H1 (cell line): Measurements from ENCODE around the gene B3GLCT. TPM values are rescaled to one million over a fixed set of nuclear protein-coding genes. Genes with fewer than 3 reads are reported as not detected.
"Not testable (repeated sequence)": the region's sequence is repeated elsewhere in the genome, so short reads cannot be mapped to it uniquely, and the experiment has no call there.

ENCODE experiments used
- CTCF ChIA-PET: fragments of 300-600 bp; sonication (Branson Sonifier 250); formaldehyde crosslinking; loops from one replicate; lab custom pipeline; 2021; ENCODE audit not compliant: partially characterized antibody; lab: Charles Lee
- POLR2A ChIA-PET: fragments of 300-600 bp; sonication (Branson Sonifier 250); formaldehyde crosslinking; loops from one replicate; lab custom pipeline; 2021; ENCODE audit warnings: inconsistent platforms; ENCODE audit not compliant: partially characterized antibody; lab: Charles Lee
- DNase-seq, 2 experiments: peaks; one replicate each; pipeline versions ENCODE4 v3.0.0 to v3.0.0-alpha.2; 2010 to 2022; ENCODE audit warnings: low spot score in 2 of 2, low read depth in 1 of 2, mixed read lengths in 1 of 2
- FAIRE-seq: peaks from 2 replicates; lab custom pipeline; 2011; peaks lifted over from hg19 to GRCh38; lab: Jason Lieb, UNC
- H2AFZ ChIP-seq: 2 replicates; pipeline ENCODE4 v1.8.1; 2012; ENCODE audit warnings: low read length, inconsistent platforms
- H2AK5ac ChIP-seq: 2 replicates; pipeline ENCODE4 v1.6.1; 2013; ENCODE audit warnings: low read depth, low read length
- H2BK120ac ChIP-seq: replicated peaks from 2 replicates; pipeline ENCODE3; 2013; ENCODE audit warnings: low read depth, low read length, inconsistent platforms
- H2BK12ac ChIP-seq: 2 replicates; pipeline ENCODE4 v1.6.1; 2013; ENCODE audit warnings: low read depth, low read length
- H2BK15ac ChIP-seq: 2 replicates; pipeline ENCODE4 v1.6.1; 2013; ENCODE audit warnings: low read length
- H2BK20ac ChIP-seq: 2 replicates; pipeline ENCODE4 v1.6.1; 2013; ENCODE audit warnings: low read length
- H2BK5ac ChIP-seq: 2 replicates; pipeline ENCODE4 v1.6.1; 2013; ENCODE audit warnings: low read depth, low read length
- H3K14ac ChIP-seq: 2 replicates; pipeline ENCODE4 v1.6.1; 2013; ENCODE audit warnings: inconsistent platforms; ENCODE audit not compliant: insufficient read length
- H3K18ac ChIP-seq: 2 replicates; pipeline ENCODE4 v1.6.1; 2013; ENCODE audit warnings: low read length; ENCODE audit errors: extremely low read depth
- H3K23ac ChIP-seq: 2 replicates; pipeline ENCODE4 v1.6.1; 2013; ENCODE audit warnings: inconsistent platforms; ENCODE audit not compliant: insufficient read length
- H3K23me2 ChIP-seq: 2 replicates; pipeline ENCODE4 v1.6.1; 2013; ENCODE audit warnings: low read depth, low read length
- H3K27ac ChIP-seq: 2 replicates; pipeline ENCODE4 v1.6.1; 2011; ENCODE audit warnings: low read depth, low read length, inconsistent platforms
- H3K27me3 ChIP-seq, 4 experiments: replicated peaks in 1 of 4; 1 replicate in 1 of 4; 2 replicates in 3 of 4; pipeline versions ENCODE4 v1.6.1 to v1.8.1; 2011 to 2013; ENCODE audit warnings: low read length in 3 of 4, mild to moderate bottlenecking in 3 of 4, inconsistent platforms in 2 of 4, mixed read lengths in 2 of 4, moderate library complexity in 1 of 4; ENCODE audit not compliant: control insufficient read depth in 3 of 4, insufficient read depth in 3 of 4; ENCODE audit errors: extremely low read depth in 1 of 4
- H3K36me3 ChIP-seq, 4 experiments: 2 replicates each; pipeline versions ENCODE4 v1.6.1 to v1.8.1; 2011 to 2013; ENCODE audit warnings: mild to moderate bottlenecking in 4 of 4, low read length in 3 of 4, moderate library complexity in 2 of 4, control low read depth in 1 of 4, inconsistent platforms in 1 of 4; ENCODE audit not compliant: insufficient read depth in 4 of 4, control insufficient read depth in 2 of 4
- H3K4ac ChIP-seq: replicated peaks from 2 replicates; pipeline ENCODE3; 2013; ENCODE audit warnings: low read length, low read depth, mixed read lengths, inconsistent platforms; ENCODE audit not compliant: insufficient read length
- H3K4me1 ChIP-seq, 4 experiments: replicated peaks in 1 of 4; 1 replicate in 1 of 4; 2 replicates in 3 of 4; pipeline versions ENCODE4 v1.6.1 to v1.8.1; 2011 to 2013; ENCODE audit warnings: low read length in 3 of 4, inconsistent platforms in 2 of 4, mixed read lengths in 1 of 4; ENCODE audit not compliant: insufficient read depth in 4 of 4, control insufficient read depth in 3 of 4
- H3K4me2 ChIP-seq, 2 experiments: 2 replicates each; pipeline versions ENCODE4 v1.6.1 to v1.8.1; 2011 to 2013; ENCODE audit warnings: low read depth in 2 of 2, low read length in 2 of 2, control low read depth in 1 of 2, inconsistent platforms in 1 of 2, mild to moderate bottlenecking in 1 of 2; ENCODE audit not compliant: insufficient read depth in 1 of 2
- H3K4me3 ChIP-seq, 4 experiments: fragments of 200-600, 300-600 bp in 1 of 4; sonication (generic), shearing (Covaris generic), sonication (Bioruptor Twin) in 1 of 4; 2 replicates each; pipeline versions ENCODE4 v1.5.1 to v1.8.1; 2011 to 2016; ENCODE audit warnings: low read length in 4 of 4, low read depth in 3 of 4, control low read depth in 2 of 4, inconsistent platforms in 2 of 4, mild to moderate bottlenecking in 2 of 4, mixed read lengths in 1 of 4, moderate library complexity in 1 of 4; ENCODE audit not compliant: insufficient read depth in 2 of 4; ENCODE audit errors: extremely low read depth in 1 of 4
- H3K56ac ChIP-seq: replicated peaks from 2 replicates; pipeline ENCODE3; 2013; ENCODE audit warnings: low read depth, mild to moderate bottlenecking, mixed read lengths, low read length, inconsistent platforms; ENCODE audit not compliant: insufficient read length
- H3K79me1 ChIP-seq: 2 replicates; pipeline ENCODE4 v1.6.1; 2013; ENCODE audit warnings: low read depth, low read length, control low read depth
- H3K79me2 ChIP-seq, 2 experiments: 2 replicates each; pipeline versions ENCODE4 v1.6.1 to v1.8.1; 2012 to 2013; ENCODE audit warnings: low read length in 2 of 2, mild to moderate bottlenecking in 2 of 2, inconsistent platforms in 1 of 2; ENCODE audit not compliant: insufficient read depth in 2 of 2, control insufficient read depth in 1 of 2
- H3K9ac ChIP-seq, 4 experiments: replicated peaks in 1 of 4; 1 replicate in 1 of 4; 2 replicates in 3 of 4; pipeline versions ENCODE4 v1.6.1 to v1.8.1; 2011 to 2013; ENCODE audit warnings: low read depth in 3 of 4, low read length in 3 of 4, control low read depth in 2 of 4, mild to moderate bottlenecking in 2 of 4, moderate library complexity in 2 of 4, inconsistent platforms in 1 of 4; ENCODE audit errors: extremely low read depth in 1 of 4
- H3K9me3 ChIP-seq, 2 experiments: 2 replicates each; pipeline versions ENCODE4 v1.6.1 to v1.8.1; 2012 to 2013; ENCODE audit warnings: mild to moderate bottlenecking in 2 of 2, moderate library complexity in 2 of 2, control low read depth in 1 of 2, inconsistent platforms in 1 of 2, low read depth in 1 of 2, low read length in 1 of 2, mixed read lengths in 1 of 2; ENCODE audit not compliant: insufficient read depth in 2 of 2
- H4K20me1 ChIP-seq, 2 experiments: replicated peaks in 1 of 2; 2 replicates each; pipeline versions ENCODE3 to v1.8.1; 2011 to 2013; ENCODE audit warnings: inconsistent platforms in 2 of 2, low read length in 2 of 2, mild to moderate bottlenecking in 1 of 2; ENCODE audit not compliant: insufficient read depth in 2 of 2, control insufficient read depth in 1 of 2
- H4K5ac ChIP-seq: 2 replicates; pipeline ENCODE4 v1.6.1; 2013; ENCODE audit warnings: low read length, low read depth, mixed read lengths, inconsistent platforms; ENCODE audit not compliant: insufficient read length
- H4K8ac ChIP-seq: 2 replicates; pipeline ENCODE4 v1.8.0; 2013; ENCODE audit warnings: mild to moderate bottlenecking, moderate library complexity, low read length, inconsistent platforms; ENCODE audit not compliant: insufficient read depth; ENCODE audit errors: extremely low read depth
- H4K91ac ChIP-seq: replicated peaks from 2 replicates; pipeline ENCODE3; 2013; ENCODE audit warnings: low read length, mixed read lengths, inconsistent platforms; ENCODE audit not compliant: insufficient read length
- WGBS, 2 experiments: shearing (Covaris generic) in 1 of 2; methylation state at CpG; one replicate each; pipeline versions ENCODE4 v1.1.6 to v1.1.7; 2013 to 2015; ENCODE audit warnings: low lambda C conversion rate in 2 of 2, mixed read lengths in 2 of 2, inconsistent platforms in 1 of 2, low coverage in 1 of 2, missing lambda C conversion rate in 1 of 2; ENCODE audit not compliant: insufficient replicate concordance in 2 of 2, insufficient coverage in 1 of 2, insufficient read length in 1 of 2; ENCODE audit errors: extremely low coverage in 1 of 2, missing lambda C conversion rate in 1 of 2; 5-methylcytosine and 5-hydroxymethylcytosine counted together
- polyA plus RNA-seq, 7 experiments: library from polyadenylated mRNA; depleted of rRNA in 3 of 7; stranded (reverse) in 5 of 7; unstranded in 2 of 7; fragments of >200 nt in 5 of 7; fragments of 200-250 nt in 2 of 7; gene quantifications; 1 replicate in 5 of 7; 2 replicates in 1 of 7; 4 replicates in 1 of 7; pipeline versions ENCODE4 v1.2.1 to v1.2.3, GENCODE V29; 2011 to 2013; ENCODE audit warnings: missing spikeins in 2 of 7, mixed read lengths in 2 of 7
- total RNA-seq: library from RNA; stranded (reverse); fragmentation: NEBNext Ultra II Directional; extraction: Animal tissue kit (Norgen Biotek cat#: 25700); gene quantifications from 2 replicates; pipeline ENCODE4 v1.2.1, GENCODE V29; 2021

B3GLCT gene
- total and polyA plus RNA-seq, 2 of the 8 experiments (the other 6 are each of a cell fraction or from before 2014, with no cell fraction given): 1.5 to 4.1 TPM

DNA sequence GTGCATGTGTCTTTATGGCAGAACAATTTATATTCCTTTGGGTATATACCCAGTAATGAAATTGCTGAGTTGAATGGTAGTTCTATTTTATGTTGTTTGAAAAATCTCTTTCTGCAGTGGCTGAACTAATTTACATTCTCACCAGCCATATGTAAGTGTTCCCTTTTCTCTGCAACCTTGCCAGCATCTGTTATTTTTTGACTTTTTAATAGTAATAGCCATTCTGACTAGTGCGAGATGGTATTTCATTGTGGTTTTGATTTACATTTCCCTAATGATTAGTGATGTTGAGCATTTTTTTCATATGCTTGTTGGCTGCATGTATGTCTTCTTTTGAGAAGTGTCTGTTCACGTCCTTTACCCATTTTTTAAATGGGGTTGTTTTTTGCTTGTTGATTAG lies 17.1 kb downstream of the B3GLCT start:
- H3K79me1 ChIP-seq, H2BK12ac ChIP-seq, H3K14ac ChIP-seq, H3K9ac ChIP-seq, H3K4ac ChIP-seq, H3K79me2 ChIP-seq, H3K36me3 ChIP-seq, H4K20me1 ChIP-seq, H4K91ac ChIP-seq, H2AK5ac ChIP-seq, H3K27ac ChIP-seq, H3K4me2 ChIP-seq, H2BK120ac ChIP-seq, H2BK15ac ChIP-seq, FAIRE-seq, DNase-seq, H3K4me3 ChIP-seq, H2AFZ ChIP-seq, H4K8ac ChIP-seq, H2BK20ac ChIP-seq, H3K23me2 ChIP-seq, H3K9me3 ChIP-seq, H2BK5ac ChIP-seq, H3K56ac ChIP-seq, H3K27me3 ChIP-seq, H3K23ac ChIP-seq, H4K5ac ChIP-seq, H3K4me1 ChIP-seq, POLR2A ChIA-PET, H3K18ac ChIP-seq: not testable (repeated sequence)
- whole genome bisulfite sequencing, 2 experiments: 85% methylated on average over 2 of the region's 2 CpGs; no CpG with 5 or more reads in 1 of the 2 experiments
- CTCF ChIA-PET: interaction anchor here (1.5 kb wide), 1 partner anchor 20 kb away, joined by 5 read pairs; no protein-coding TSS in a partner anchor
